NT2/D1 (cell line): Measurements from ENCODE around the gene PSRC1.

Experiments used
- YY1 ChIP-seq: IDR thresholded peaks from 2 replicates; pipeline ENCODE4 v1.6.1; 2011; ENCODE audit not compliant: insufficient read length, insufficient read depth
- ZNF274 ChIP-seq: IDR thresholded peaks from 2 replicates; pipeline ENCODE4 v1.6.1; 2011; ENCODE audit warnings: mild to moderate bottlenecking, low read depth, low read length

DNA sequence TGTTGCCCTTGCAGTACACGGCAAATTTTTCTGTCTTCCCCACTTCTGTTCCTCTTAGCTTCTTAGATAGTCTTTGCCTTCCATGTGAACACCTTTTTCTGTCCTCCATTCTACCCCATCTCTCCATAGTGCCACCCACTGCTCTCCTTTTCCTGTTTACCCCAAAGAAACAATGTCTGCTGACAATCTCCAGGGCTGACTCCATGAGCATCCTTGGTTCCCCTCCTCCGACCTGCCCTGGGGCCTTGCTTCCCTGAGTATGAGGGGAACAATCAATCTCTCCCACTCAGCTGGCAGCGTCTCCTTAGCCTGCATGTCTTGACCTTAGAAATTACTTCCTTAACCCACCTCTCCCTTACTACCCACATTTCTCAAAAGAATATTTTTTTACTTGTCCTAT is 36.2 kb upstream of the PSRC1 start:
- TF ChIP-seq YY1: no peak
- no peak for TF ChIP-seq ZNF274
